Neural cell (in vitro differentiated cells): ENCODE data around the gene ALDH1A3. TPM values are rescaled to one million over a fixed set of nuclear protein-coding genes. Genes with fewer than 3 reads are reported as not detected.

Experiments
- H2AFZ ChIP-seq: fragments of 200-600, 300-800 bp; sonication (generic), shearing (Covaris generic); 2 replicates; pipeline ENCODE4 v1.6.0; 2014; ENCODE audit warnings: low read depth, mild to moderate bottlenecking, antibody characterized with exemption, low read length, moderate library complexity
- H3F3A ChIP-seq: fragments of 200-600 bp; shearing (Covaris generic); 2 replicates; pipeline ENCODE4 v1.6.1; 2016; ENCODE audit warnings: mild to moderate bottlenecking, moderate library complexity, mixed read lengths, antibody characterized with exemption, low read length; ENCODE audit not compliant: insufficient read depth, poor library complexity, severe bottlenecking
- H3K27ac ChIP-seq: fragments of 200-600, 300-800 bp; sonication (generic), shearing (Covaris generic); 2 replicates; pipeline ENCODE4 v1.5.1; 2014; ENCODE audit warnings: mild to moderate bottlenecking, low read length, moderate library complexity
- H3K27me3 ChIP-seq: fragments of 300-800, 200-600 bp; sonication (generic), shearing (Covaris generic); 2 replicates; pipeline ENCODE4 v1.6.0; 2014; ENCODE audit warnings: mild to moderate bottlenecking, low read depth, low read length, moderate library complexity; ENCODE audit not compliant: insufficient read depth
- H3K36me3 ChIP-seq: fragments of 300-800, 200-600 bp; sonication (generic), shearing (Covaris generic); 2 replicates; pipeline ENCODE4 v1.5.1; 2014; ENCODE audit warnings: mild to moderate bottlenecking, antibody characterized with exemption, low read length, moderate library complexity; ENCODE audit not compliant: insufficient read depth
- H3K4me2 ChIP-seq: fragments of 300-800, 200-600 bp; sonication (generic), shearing (Covaris generic); 2 replicates; pipeline ENCODE4 v1.6.0; 2014; ENCODE audit warnings: mild to moderate bottlenecking, low read length
- H3K4me3 ChIP-seq: fragments of 300-800, 200-600 bp; sonication (generic), shearing (Covaris generic); 2 replicates; pipeline ENCODE4 v1.5.1; 2014; ENCODE audit warnings: mild to moderate bottlenecking, low read length, moderate library complexity
- H3K79me2 ChIP-seq: fragments of 200-600 bp; shearing (Covaris generic); replicated peaks from 2 replicates; pipeline ENCODE4 v1.6.0; 2014; ENCODE audit warnings: mild to moderate bottlenecking, low read length, moderate library complexity; ENCODE audit not compliant: insufficient read depth
- H3K9ac ChIP-seq: fragments of 300-800, 200-600 bp; sonication (generic), shearing (Covaris generic); 2 replicates; pipeline ENCODE4 v1.6.1; 2016; ENCODE audit warnings: mild to moderate bottlenecking, low read length, mixed read lengths
- H3K9me2 ChIP-seq: fragments of 200-600 bp; shearing (Covaris generic); 2 replicates; pipeline ENCODE4 v1.6.1; 2016; ENCODE audit warnings: mild to moderate bottlenecking, low read length, mixed read lengths; ENCODE audit not compliant: insufficient read depth
- H3K9me3 ChIP-seq: fragments of 200-600, 300-800 bp; sonication (generic), shearing (Covaris generic); 2 replicates; pipeline ENCODE4 v1.6.1; 2016; ENCODE audit warnings: mild to moderate bottlenecking, mixed run types, low read length, moderate library complexity, mixed read lengths
- H4K20me1 ChIP-seq: fragments of 200-600 bp; shearing (Covaris generic); 2 replicates; pipeline ENCODE4 v1.6.1; 2016; ENCODE audit warnings: mild to moderate bottlenecking, mixed run types; ENCODE audit not compliant: insufficient read depth
- CTCF ChIP-seq: fragments of 450-650 bp; IDR thresholded peaks from 2 replicates; pipeline ENCODE4 v1.5.1; 2014; ENCODE audit warnings: antibody characterized with exemption, mild to moderate bottlenecking, moderate library complexity; ENCODE audit not compliant: poor library complexity, severe bottlenecking
- EP300 ChIP-seq: fragments of 450-650 bp; conservative IDR thresholded peaks from 2 replicates; pipeline ENCODE4 v1.6.1; 2014; ENCODE audit warnings: antibody characterized with exemption, mild to moderate bottlenecking, moderate library complexity; ENCODE audit not compliant: poor library complexity, severe bottlenecking
- EZH2 ChIP-seq: fragments of 200-600, 300-800 bp; shearing (Covaris generic), sonication (generic); IDR thresholded peaks from 2 replicates; pipeline ENCODE4 v1.6.1; 2014; ENCODE audit warnings: antibody characterized with exemption, low read length, borderline replicate concordance, mild to moderate bottlenecking; ENCODE audit not compliant: insufficient read depth, poor library complexity, severe bottlenecking
- MXI1 ChIP-seq: fragments of 450-650 bp; conservative IDR thresholded peaks from 2 replicates; pipeline ENCODE4 v1.6.1; 2014; ENCODE audit warnings: antibody characterized with exemption, mild to moderate bottlenecking; ENCODE audit not compliant: poor library complexity, severe bottlenecking
- POLR2AphosphoS5 ChIP-seq: IDR thresholded peaks from 2 replicates; pipeline ENCODE4 v1.6.1; 2012
- RAD21 ChIP-seq: fragments of 450-650 bp; conservative IDR thresholded peaks from 2 replicates; pipeline ENCODE4 v1.6.1; 2014; ENCODE audit warnings: antibody characterized with exemption, mild to moderate bottlenecking, moderate library complexity
- SMC3 ChIP-seq: fragments of 450-650 bp; conservative IDR thresholded peaks from 2 replicates; pipeline ENCODE4 v1.6.1; 2014; ENCODE audit warnings: antibody characterized with exemption, mild to moderate bottlenecking, moderate library complexity; ENCODE audit not compliant: poor library complexity
- TAF1 ChIP-seq: IDR thresholded peaks from 2 replicates; pipeline ENCODE4 v1.6.1; 2012; ENCODE audit warnings: low read depth
- polyA plus RNA-seq: library from polyadenylated mRNA; depleted of rRNA; stranded (reverse); fragments of >200 nt; gene quantifications from 2 replicates; pipeline ENCODE4 v1.2.3, GENCODE V29; 2014
- TF ChIP-seq, protein P1 (sequence below): IDR thresholded peaks from 2 replicates; pipeline ENCODE4 v1.6.1; 2012; ENCODE audit warnings: borderline replicate concordance

ALDH1A3 gene
- polyA plus RNA-seq, 1 donor from 2014 or later, result 0.06 TPM

- H3K79me2 ChIP-seq, result no peaks in the 10 kb centered on the region
- H3F3A ChIP-seq, result no peaks in the 10 kb centered on the region
- no peak overlapping the region for H3K9ac ChIP-seq
- no peak overlapping the region for H2AFZ ChIP-seq
- H3K9me3 ChIP-seq, result no peaks in the 10 kb centered on the region
- no peaks in the 10 kb centered on the region for H3K9me2 ChIP-seq
- no peaks in the 10 kb centered on the region for H3K27me3 ChIP-seq
- H3K27ac ChIP-seq, result no peak overlapping the region
- no peak for TF ChIP-seq CTCF
- TF ChIP-seq, protein P1, sequence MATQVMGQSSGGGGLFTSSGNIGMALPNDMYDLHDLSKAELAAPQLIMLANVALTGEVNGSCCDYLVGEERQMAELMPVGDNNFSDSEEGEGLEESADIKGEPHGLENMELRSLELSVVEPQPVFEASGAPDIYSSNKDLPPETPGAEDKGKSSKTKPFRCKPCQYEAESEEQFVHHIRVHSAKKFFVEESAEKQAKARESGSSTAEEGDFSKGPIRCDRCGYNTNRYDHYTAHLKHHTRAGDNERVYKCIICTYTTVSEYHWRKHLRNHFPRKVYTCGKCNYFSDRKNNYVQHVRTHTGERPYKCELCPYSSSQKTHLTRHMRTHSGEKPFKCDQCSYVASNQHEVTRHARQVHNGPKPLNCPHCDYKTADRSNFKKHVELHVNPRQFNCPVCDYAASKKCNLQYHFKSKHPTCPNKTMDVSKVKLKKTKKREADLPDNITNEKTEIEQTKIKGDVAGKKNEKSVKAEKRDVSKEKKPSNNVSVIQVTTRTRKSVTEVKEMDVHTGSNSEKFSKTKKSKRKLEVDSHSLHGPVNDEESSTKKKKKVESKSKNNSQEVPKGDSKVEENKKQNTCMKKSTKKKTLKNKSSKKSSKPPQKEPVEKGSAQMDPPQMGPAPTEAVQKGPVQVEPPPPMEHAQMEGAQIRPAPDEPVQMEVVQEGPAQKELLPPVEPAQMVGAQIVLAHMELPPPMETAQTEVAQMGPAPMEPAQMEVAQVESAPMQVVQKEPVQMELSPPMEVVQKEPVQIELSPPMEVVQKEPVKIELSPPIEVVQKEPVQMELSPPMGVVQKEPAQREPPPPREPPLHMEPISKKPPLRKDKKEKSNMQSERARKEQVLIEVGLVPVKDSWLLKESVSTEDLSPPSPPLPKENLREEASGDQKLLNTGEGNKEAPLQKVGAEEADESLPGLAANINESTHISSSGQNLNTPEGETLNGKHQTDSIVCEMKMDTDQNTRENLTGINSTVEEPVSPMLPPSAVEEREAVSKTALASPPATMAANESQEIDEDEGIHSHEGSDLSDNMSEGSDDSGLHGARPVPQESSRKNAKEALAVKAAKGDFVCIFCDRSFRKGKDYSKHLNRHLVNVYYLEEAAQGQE, result no peak
- TF ChIP-seq POLR2AphosphoS5, result no peak
- no peak for TF ChIP-seq RAD21
- no peak for TF ChIP-seq SMC3
- H3K36me3 ChIP-seq, result no peaks in the 10 kb centered on the region
- H3K4me3 ChIP-seq, result no peak overlapping the region
- no peaks in the 10 kb centered on the region for H4K20me1 ChIP-seq
- H3K4me2 ChIP-seq, result no peak overlapping the region
Observed at GRCh38 chr15:100939791-100940190, 60.2 kb downstream of the ALDH1A3 start.

- no peaks in the 10 kb centered on the region for H3K36me3 ChIP-seq
- no peak overlapping the region for H3K27ac ChIP-seq
Observed at GRCh38 chr15:100940767-100941379, 61.2 kb downstream of the ALDH1A3 start.

More at GRCh38 chr15:100940767-100941379, 61.2 kb downstream of the ALDH1A3 start:
- H3K9me2 ChIP-seq, result no peaks in the 10 kb centered on the region
- no peak for TF ChIP-seq TAF1
- no peak for TF ChIP-seq EZH2
- TF ChIP-seq POLR2AphosphoS5, result no peak
- TF ChIP-seq EP300, result no peak
- no peak for TF ChIP-seq CTCF
- TF ChIP-seq MXI1, result no peak
- no peak for TF ChIP-seq SMC3
- no peak for TF ChIP-seq RAD21
- TF ChIP-seq, protein P1, result no peak
- H2AFZ ChIP-seq, result no peak overlapping the region
- H3K27me3 ChIP-seq, result no peaks in the 10 kb centered on the region
- no peaks in the 10 kb centered on the region for H4K20me1 ChIP-seq
- no peak overlapping the region for H3K9ac ChIP-seq
- no peaks in the 10 kb centered on the region for H3K79me2 ChIP-seq
- H3K9me3 ChIP-seq, result no peaks in the 10 kb centered on the region
- H3K4me3 ChIP-seq, result no peak overlapping the region
- no peak overlapping the region for H3K4me2 ChIP-seq
- H3F3A ChIP-seq, result no peaks in the 10 kb centered on the region
